Neural cell (in vitro differentiated cells): ENCODE measurements around the gene CYP19A1. TPM values are rescaled to one million over a fixed set of nuclear protein-coding genes. Genes with fewer than 3 reads are reported as not detected.

Experiments
- H2AFZ ChIP-seq: fragments of 200-600, 300-800 bp; sonication (generic), shearing (Covaris generic); 2 replicates; pipeline ENCODE4 v1.6.0; 2014; ENCODE audit warnings: low read depth, mild to moderate bottlenecking, antibody characterized with exemption, low read length, moderate library complexity
- H3F3A ChIP-seq: fragments of 200-600 bp; shearing (Covaris generic); 2 replicates; pipeline ENCODE4 v1.6.1; 2016; ENCODE audit warnings: mild to moderate bottlenecking, moderate library complexity, mixed read lengths, antibody characterized with exemption, low read length; ENCODE audit not compliant: insufficient read depth, poor library complexity, severe bottlenecking
- H3K27ac ChIP-seq: fragments of 200-600, 300-800 bp; sonication (generic), shearing (Covaris generic); 2 replicates; pipeline ENCODE4 v1.5.1; 2014; ENCODE audit warnings: mild to moderate bottlenecking, low read length, moderate library complexity
- H3K27me3 ChIP-seq: fragments of 300-800, 200-600 bp; sonication (generic), shearing (Covaris generic); 2 replicates; pipeline ENCODE4 v1.6.0; 2014; ENCODE audit warnings: mild to moderate bottlenecking, low read depth, low read length, moderate library complexity; ENCODE audit not compliant: insufficient read depth
- H3K36me3 ChIP-seq: fragments of 300-800, 200-600 bp; sonication (generic), shearing (Covaris generic); 2 replicates; pipeline ENCODE4 v1.5.1; 2014; ENCODE audit warnings: mild to moderate bottlenecking, antibody characterized with exemption, low read length, moderate library complexity; ENCODE audit not compliant: insufficient read depth
- H3K4me2 ChIP-seq: fragments of 300-800, 200-600 bp; sonication (generic), shearing (Covaris generic); 2 replicates; pipeline ENCODE4 v1.6.0; 2014; ENCODE audit warnings: mild to moderate bottlenecking, low read length
- H3K4me3 ChIP-seq: fragments of 300-800, 200-600 bp; sonication (generic), shearing (Covaris generic); 2 replicates; pipeline ENCODE4 v1.5.1; 2014; ENCODE audit warnings: mild to moderate bottlenecking, low read length, moderate library complexity
- H3K79me2 ChIP-seq: fragments of 200-600 bp; shearing (Covaris generic); replicated peaks from 2 replicates; pipeline ENCODE4 v1.6.0; 2014; ENCODE audit warnings: mild to moderate bottlenecking, low read length, moderate library complexity; ENCODE audit not compliant: insufficient read depth
- H3K9ac ChIP-seq: fragments of 300-800, 200-600 bp; sonication (generic), shearing (Covaris generic); 2 replicates; pipeline ENCODE4 v1.6.1; 2016; ENCODE audit warnings: mild to moderate bottlenecking, low read length, mixed read lengths
- H3K9me2 ChIP-seq: fragments of 200-600 bp; shearing (Covaris generic); 2 replicates; pipeline ENCODE4 v1.6.1; 2016; ENCODE audit warnings: mild to moderate bottlenecking, low read length, mixed read lengths; ENCODE audit not compliant: insufficient read depth
- H3K9me3 ChIP-seq: fragments of 200-600, 300-800 bp; sonication (generic), shearing (Covaris generic); 2 replicates; pipeline ENCODE4 v1.6.1; 2016; ENCODE audit warnings: mild to moderate bottlenecking, mixed run types, low read length, moderate library complexity, mixed read lengths
- H4K20me1 ChIP-seq: fragments of 200-600 bp; shearing (Covaris generic); 2 replicates; pipeline ENCODE4 v1.6.1; 2016; ENCODE audit warnings: mild to moderate bottlenecking, mixed run types; ENCODE audit not compliant: insufficient read depth
- EP300 ChIP-seq: fragments of 450-650 bp; conservative IDR thresholded peaks from 2 replicates; pipeline ENCODE4 v1.6.1; 2014; ENCODE audit warnings: antibody characterized with exemption, mild to moderate bottlenecking, moderate library complexity; ENCODE audit not compliant: poor library complexity, severe bottlenecking
- EZH2 ChIP-seq: fragments of 200-600, 300-800 bp; shearing (Covaris generic), sonication (generic); IDR thresholded peaks from 2 replicates; pipeline ENCODE4 v1.6.1; 2014; ENCODE audit warnings: antibody characterized with exemption, low read length, borderline replicate concordance, mild to moderate bottlenecking; ENCODE audit not compliant: insufficient read depth, poor library complexity, severe bottlenecking
- MXI1 ChIP-seq: fragments of 450-650 bp; conservative IDR thresholded peaks from 2 replicates; pipeline ENCODE4 v1.6.1; 2014; ENCODE audit warnings: antibody characterized with exemption, mild to moderate bottlenecking; ENCODE audit not compliant: poor library complexity, severe bottlenecking
- POLR2AphosphoS5 ChIP-seq: IDR thresholded peaks from 2 replicates; pipeline ENCODE4 v1.6.1; 2012
- RAD21 ChIP-seq: fragments of 450-650 bp; conservative IDR thresholded peaks from 2 replicates; pipeline ENCODE4 v1.6.1; 2014; ENCODE audit warnings: antibody characterized with exemption, mild to moderate bottlenecking, moderate library complexity
- REST ChIP-seq: IDR thresholded peaks from 2 replicates; pipeline ENCODE4 v1.6.1; 2012; ENCODE audit warnings: borderline replicate concordance
- SMC3 ChIP-seq: fragments of 450-650 bp; conservative IDR thresholded peaks from 2 replicates; pipeline ENCODE4 v1.6.1; 2014; ENCODE audit warnings: antibody characterized with exemption, mild to moderate bottlenecking, moderate library complexity; ENCODE audit not compliant: poor library complexity
- TAF1 ChIP-seq: IDR thresholded peaks from 2 replicates; pipeline ENCODE4 v1.6.1; 2012; ENCODE audit warnings: low read depth
- polyA plus RNA-seq: library from polyadenylated mRNA; depleted of rRNA; stranded (reverse); fragments of >200 nt; gene quantifications from 2 replicates; pipeline ENCODE4 v1.2.3, GENCODE V29; 2014
- TF ChIP-seq, protein P1 (sequence below): fragments of 450-650 bp; IDR thresholded peaks from 2 replicates; pipeline ENCODE4 v1.5.1; 2014; ENCODE audit warnings: antibody characterized with exemption, mild to moderate bottlenecking, moderate library complexity; ENCODE audit not compliant: poor library complexity, severe bottlenecking

CYP19A1 gene
- polyA plus RNA-seq, 1 donor from 2014 or later = not detected

GRCh38 chr15:51328926-51329325, 9.5 kb downstream of the CYP19A1 start:
- no peaks in the 10 kb centered on the region for H3K36me3 ChIP-seq
- no peak overlapping the region for H3K4me3 ChIP-seq
- no peaks in the 10 kb centered on the region for H3K79me2 ChIP-seq
- no peak overlapping the region for H3K27ac ChIP-seq
- TF ChIP-seq MXI1 = no peak
- TF ChIP-seq EZH2 = no peak
- TF ChIP-seq TAF1 = no peak
- TF ChIP-seq, protein P1, sequence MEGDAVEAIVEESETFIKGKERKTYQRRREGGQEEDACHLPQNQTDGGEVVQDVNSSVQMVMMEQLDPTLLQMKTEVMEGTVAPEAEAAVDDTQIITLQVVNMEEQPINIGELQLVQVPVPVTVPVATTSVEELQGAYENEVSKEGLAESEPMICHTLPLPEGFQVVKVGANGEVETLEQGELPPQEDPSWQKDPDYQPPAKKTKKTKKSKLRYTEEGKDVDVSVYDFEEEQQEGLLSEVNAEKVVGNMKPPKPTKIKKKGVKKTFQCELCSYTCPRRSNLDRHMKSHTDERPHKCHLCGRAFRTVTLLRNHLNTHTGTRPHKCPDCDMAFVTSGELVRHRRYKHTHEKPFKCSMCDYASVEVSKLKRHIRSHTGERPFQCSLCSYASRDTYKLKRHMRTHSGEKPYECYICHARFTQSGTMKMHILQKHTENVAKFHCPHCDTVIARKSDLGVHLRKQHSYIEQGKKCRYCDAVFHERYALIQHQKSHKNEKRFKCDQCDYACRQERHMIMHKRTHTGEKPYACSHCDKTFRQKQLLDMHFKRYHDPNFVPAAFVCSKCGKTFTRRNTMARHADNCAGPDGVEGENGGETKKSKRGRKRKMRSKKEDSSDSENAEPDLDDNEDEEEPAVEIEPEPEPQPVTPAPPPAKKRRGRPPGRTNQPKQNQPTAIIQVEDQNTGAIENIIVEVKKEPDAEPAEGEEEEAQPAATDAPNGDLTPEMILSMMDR = no peak
- no peak for TF ChIP-seq REST
- no peak for TF ChIP-seq POLR2AphosphoS5
- no peak for TF ChIP-seq SMC3
- TF ChIP-seq RAD21 = no peak
- TF ChIP-seq EP300 = no peak
- H3K4me2 ChIP-seq = no peak overlapping the region
- no peak overlapping the region for H3K9ac ChIP-seq
- H3F3A ChIP-seq = no peaks in the 10 kb centered on the region
- H2AFZ ChIP-seq = no peak overlapping the region
- no peaks in the 10 kb centered on the region for H4K20me1 ChIP-seq
- H3K9me3 ChIP-seq = no peaks in the 10 kb centered on the region
- no peaks in the 10 kb centered on the region for H3K9me2 ChIP-seq
- no peaks in the 10 kb centered on the region for H3K27me3 ChIP-seq

GRCh38 chr15:51327081-51327480, 11.3 kb downstream of the CYP19A1 start:
- Histone ChIP-seq H3K9me3 (no peaks in the 10 kb centered on the region), H3K4me3 (no peak overlapping the region), H3K79me2 (no peaks in the 10 kb centered on the region), H3K36me3 (no peaks in the 10 kb centered on the region), H3K9me2 (no peaks in the 10 kb centered on the region), H4K20me1 (no peaks in the 10 kb centered on the region), H3K27me3 (no peaks in the 10 kb centered on the region), H3K9ac (no peak overlapping the region), H3K4me2 (no peak overlapping the region), H3F3A (no peaks in the 10 kb centered on the region), H2AFZ (no peak overlapping the region), H3K27ac (no peak overlapping the region)
- TF ChIP-seq POLR2AphosphoS5 (no peak), EZH2 (no peak)

DNA sequence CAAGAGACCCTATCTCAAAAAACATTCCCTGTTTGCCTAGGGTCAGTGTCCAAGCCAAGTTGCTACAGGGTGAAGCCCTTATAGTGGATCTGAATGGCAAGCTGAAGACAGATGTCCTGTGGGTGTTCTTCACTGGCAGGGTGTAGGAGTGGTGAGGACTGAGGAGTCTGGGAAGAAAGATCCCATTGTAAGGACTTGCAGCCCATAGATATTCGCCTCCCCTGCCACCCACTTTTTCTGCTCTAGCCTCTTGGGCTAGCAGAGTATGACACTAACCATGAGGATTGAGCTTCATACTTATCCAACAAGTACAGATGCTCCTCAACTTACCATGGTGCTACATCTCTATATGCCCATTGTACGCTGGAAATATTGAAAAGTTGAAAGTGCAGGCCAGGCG, 13.2 kb downstream of the CYP19A1 start:
- Histone ChIP-seq H3K27me3 (no peaks in the 10 kb centered on the region), H3F3A (no peaks in the 10 kb centered on the region), H3K9me2 (no peaks in the 10 kb centered on the region), H4K20me1 (no peaks in the 10 kb centered on the region), H3K27ac (no peak overlapping the region), H3K9ac (no peak overlapping the region), H2AFZ (no peak overlapping the region), H3K79me2 (no peaks in the 10 kb centered on the region), H3K4me2 (no peak overlapping the region), H3K4me3 (no peak overlapping the region), H3K36me3 (no peaks in the 10 kb centered on the region), H3K9me3 (no peaks in the 10 kb centered on the region)
- TF ChIP-seq SMC3 (no peak), MXI1 (no peak), EZH2 (no peak), REST (no peak), TAF1 (no peak), EP300 (no peak), POLR2AphosphoS5 (no peak), RAD21 (no peak)
- TF ChIP-seq, protein P1 = no peak
